Stomach (tissue), 4 donors: ENCODE data around the gene MTFP1.

ENCODE experiments used
- POLR2A ChIP-seq, 4 donors: fragments of 450-650 bp; IDR thresholded peaks; one replicate each; pipeline ENCODE4 v1.6.1; 2016; ENCODE audit warnings: antibody characterized with exemption in 4 of 4, control low read depth in 2 of 4, mild to moderate bottlenecking in 1 of 4, moderate library complexity in 1 of 4
- POLR2AphosphoS5 ChIP-seq, 3 donors: sonication (generic); formaldehyde crosslinking; IDR thresholded peaks; one replicate each; pipeline ENCODE4 v1.6.1; 2016; ENCODE audit warnings: antibody characterized with exemption in 3 of 3
- TF ChIP-seq, protein P1 (sequence below), 7 experiments: fragments of 450-650 bp in 4 of 7; fragments of 200-600 bp in 3 of 7; sonication (generic) in 3 of 7; IDR thresholded peaks; one replicate each; pipeline ENCODE4 v1.5.1; 2016 to 2019; ENCODE audit warnings: antibody characterized with exemption in 7 of 7, control low read depth in 2 of 7, mild to moderate bottlenecking in 1 of 7

DNA sequence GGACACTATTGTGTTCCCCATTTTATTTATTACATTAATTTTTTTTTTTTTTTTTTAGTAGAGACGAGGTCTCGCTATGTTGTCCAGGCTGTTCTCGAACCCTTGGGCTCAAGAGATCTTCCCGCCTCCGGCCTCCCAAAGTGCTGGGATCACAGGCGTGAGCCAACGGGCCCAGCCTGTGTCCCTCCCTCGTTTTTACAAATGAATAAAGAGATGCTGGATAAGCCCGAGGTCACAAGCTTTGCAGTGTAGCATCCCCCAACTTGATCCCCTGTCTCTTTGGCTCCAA is 297 bp upstream of the MTFP1 start:
- TF ChIP-seq, protein P1, sequence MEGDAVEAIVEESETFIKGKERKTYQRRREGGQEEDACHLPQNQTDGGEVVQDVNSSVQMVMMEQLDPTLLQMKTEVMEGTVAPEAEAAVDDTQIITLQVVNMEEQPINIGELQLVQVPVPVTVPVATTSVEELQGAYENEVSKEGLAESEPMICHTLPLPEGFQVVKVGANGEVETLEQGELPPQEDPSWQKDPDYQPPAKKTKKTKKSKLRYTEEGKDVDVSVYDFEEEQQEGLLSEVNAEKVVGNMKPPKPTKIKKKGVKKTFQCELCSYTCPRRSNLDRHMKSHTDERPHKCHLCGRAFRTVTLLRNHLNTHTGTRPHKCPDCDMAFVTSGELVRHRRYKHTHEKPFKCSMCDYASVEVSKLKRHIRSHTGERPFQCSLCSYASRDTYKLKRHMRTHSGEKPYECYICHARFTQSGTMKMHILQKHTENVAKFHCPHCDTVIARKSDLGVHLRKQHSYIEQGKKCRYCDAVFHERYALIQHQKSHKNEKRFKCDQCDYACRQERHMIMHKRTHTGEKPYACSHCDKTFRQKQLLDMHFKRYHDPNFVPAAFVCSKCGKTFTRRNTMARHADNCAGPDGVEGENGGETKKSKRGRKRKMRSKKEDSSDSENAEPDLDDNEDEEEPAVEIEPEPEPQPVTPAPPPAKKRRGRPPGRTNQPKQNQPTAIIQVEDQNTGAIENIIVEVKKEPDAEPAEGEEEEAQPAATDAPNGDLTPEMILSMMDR (IDR thresholded peaks at IDR 0.05): no peak
- TF ChIP-seq POLR2AphosphoS5 (IDR thresholded peaks at IDR 0.05): no peak
- no peak for TF ChIP-seq POLR2A (IDR thresholded peaks at IDR 0.05)
